ENCODE results near the gene HTT. TPM values are rescaled to one million over a fixed set of nuclear protein-coding genes. Genes with fewer than 3 reads are reported as not detected.

The HTT gene
- total and polyA plus RNA-seq, 9 of the 15 experiments (the other 6 are each of a cell fraction or from before 2014, with no cell fraction given), result 0.66 to 31.6 (median 14.7) TPM

- TF ChIP-seq FOXO4 (CRISPR knock-in tag; IDR thresholded peaks at IDR 0.05) (no peak), HOMEZ (CRISPR knock-in tag; IDR thresholded peaks at IDR 0.05) (no peak), ARNT (IDR thresholded peaks at IDR 0.05) (no peak), CHD1 (IDR thresholded peaks at IDR 0.05; ENCODE audit: low read length) (peak; percentile 36), WHSC1 (IDR thresholded peaks at IDR 0.05; ENCODE audit: low read length) (no peak), ZNF408 (CRISPR knock-in tag; IDR thresholded peaks at IDR 0.05; ENCODE audit: low read depth) (no peak), ARID1B (IDR thresholded peaks at IDR 0.05) (no peak), CCNT2 (IDR thresholded peaks at IDR 0.05; ENCODE audit: borderline replicate concordance, extremely low read depth, insufficient read length, low read depth, low read length) (no peak), KDM5B (IDR thresholded peaks at IDR 0.05; ENCODE audit: insufficient replicate concordance, low read depth, low read length) (no peak), PCBP1 (IDR thresholded peaks at IDR 0.05; ENCODE audit: low read depth, low read length, poor library complexity, severe bottlenecking) (peak; percentile 1), SMARCB1 (IDR thresholded peaks at IDR 0.05; ENCODE audit: insufficient read length, low read depth) (no peak), NCOA2 (IDR thresholded peaks at IDR 0.05; ENCODE audit: partially characterized antibody in 2 of 2) (no peak), MLLT1 (IDR thresholded peaks at IDR 0.05) (no peak), ZBTB12 (CRISPR knock-in tag; IDR thresholded peaks at IDR 0.05) (no peak), NFE2 (IDR thresholded peaks at IDR 0.05; ENCODE audit: low read depth) (no peak), RB1 (IDR thresholded peaks at IDR 0.05; ENCODE audit: low read depth) (0 out of 2 replicates have a peak, but pooled peaks have one; percentile 23)
- TF ChIP-seq, protein P1, sequence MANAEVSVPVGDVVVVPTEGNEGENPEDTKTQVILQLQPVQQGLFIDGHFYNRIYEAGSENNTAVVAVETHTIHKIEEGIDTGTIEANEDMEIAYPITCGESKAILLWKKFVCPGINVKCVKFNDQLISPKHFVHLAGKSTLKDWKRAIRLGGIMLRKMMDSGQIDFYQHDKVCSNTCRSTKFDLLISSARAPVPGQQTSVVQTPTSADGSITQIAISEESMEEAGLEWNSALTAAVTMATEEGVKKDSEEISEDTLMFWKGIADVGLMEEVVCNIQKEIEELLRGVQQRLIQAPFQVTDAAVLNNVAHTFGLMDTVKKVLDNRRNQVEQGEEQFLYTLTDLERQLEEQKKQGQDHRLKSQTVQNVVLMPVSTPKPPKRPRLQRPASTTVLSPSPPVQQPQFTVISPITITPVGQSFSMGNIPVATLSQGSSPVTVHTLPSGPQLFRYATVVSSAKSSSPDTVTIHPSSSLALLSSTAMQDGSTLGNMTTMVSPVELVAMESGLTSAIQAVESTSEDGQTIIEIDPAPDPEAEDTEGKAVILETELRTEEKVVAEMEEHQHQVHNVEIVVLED (CRISPR knock-in tag; IDR thresholded peaks at IDR 0.05), result no peak
- TF ChIP-seq, protein P2, sequence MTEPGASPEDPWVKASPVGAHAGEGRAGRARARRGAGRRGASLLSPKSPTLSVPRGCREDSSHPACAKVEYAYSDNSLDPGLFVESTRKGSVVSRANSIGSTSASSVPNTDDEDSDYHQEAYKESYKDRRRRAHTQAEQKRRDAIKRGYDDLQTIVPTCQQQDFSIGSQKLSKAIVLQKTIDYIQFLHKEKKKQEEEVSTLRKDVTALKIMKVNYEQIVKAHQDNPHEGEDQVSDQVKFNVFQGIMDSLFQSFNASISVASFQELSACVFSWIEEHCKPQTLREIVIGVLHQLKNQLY (CRISPR knock-in tag; conservative IDR thresholded peaks at IDR 0.05), result no peak
Observed at GRCh38 chr4:3291969-3292570, 217.6 kb downstream of the HTT start (continued).
